Dermis microvascular lymphatic vessel endothelial cell (primary cell): ENCODE data around the gene MPV17. TPM values are rescaled to one million over a fixed set of nuclear protein-coding genes. Genes with fewer than 3 reads are reported as not detected.
"Not testable (repeated sequence)": the region's sequence is repeated elsewhere in the genome, so short reads cannot be mapped to it uniquely, and the experiment has no call there.

ENCODE experiments used
- DNase-seq, 2 donors: peaks; one replicate each; pipeline versions ENCODE4 v3.0.0 to v3.0.0-alpha.2; 2010; ENCODE audit warnings: low read depth in 2 of 2
- total RNA-seq: library from RNA; depleted of rRNA; stranded (reverse); fragments of >200 nt; gene quantifications from 2 replicates; pipeline ENCODE4 v1.2.1, GENCODE V29; 2014

MPV17 gene
- total RNA-seq, 1 donor from 2014 or later: 40.4 TPM

DNA sequence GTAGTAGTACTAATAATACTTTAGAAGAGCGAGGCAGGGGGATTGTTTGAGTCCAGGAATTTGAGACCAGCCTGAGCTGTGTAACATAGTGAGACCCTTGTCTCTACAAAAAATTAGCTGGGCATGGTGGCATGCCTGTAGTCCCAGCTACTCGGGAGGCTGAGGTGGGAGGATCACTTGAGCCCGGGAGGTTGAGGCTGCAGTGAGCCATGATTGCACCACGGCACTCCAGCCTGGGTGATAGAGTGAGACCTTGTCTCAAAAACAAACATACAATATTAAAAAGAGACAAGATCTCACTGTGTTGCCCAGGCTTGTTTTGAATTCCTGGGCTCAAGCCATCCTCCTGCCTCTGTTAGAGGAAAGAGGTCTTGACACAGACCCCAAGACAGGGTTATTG lies 22.3 kb downstream of the MPV17 start:
- not testable (repeated sequence) for DNase-seq

DNA sequence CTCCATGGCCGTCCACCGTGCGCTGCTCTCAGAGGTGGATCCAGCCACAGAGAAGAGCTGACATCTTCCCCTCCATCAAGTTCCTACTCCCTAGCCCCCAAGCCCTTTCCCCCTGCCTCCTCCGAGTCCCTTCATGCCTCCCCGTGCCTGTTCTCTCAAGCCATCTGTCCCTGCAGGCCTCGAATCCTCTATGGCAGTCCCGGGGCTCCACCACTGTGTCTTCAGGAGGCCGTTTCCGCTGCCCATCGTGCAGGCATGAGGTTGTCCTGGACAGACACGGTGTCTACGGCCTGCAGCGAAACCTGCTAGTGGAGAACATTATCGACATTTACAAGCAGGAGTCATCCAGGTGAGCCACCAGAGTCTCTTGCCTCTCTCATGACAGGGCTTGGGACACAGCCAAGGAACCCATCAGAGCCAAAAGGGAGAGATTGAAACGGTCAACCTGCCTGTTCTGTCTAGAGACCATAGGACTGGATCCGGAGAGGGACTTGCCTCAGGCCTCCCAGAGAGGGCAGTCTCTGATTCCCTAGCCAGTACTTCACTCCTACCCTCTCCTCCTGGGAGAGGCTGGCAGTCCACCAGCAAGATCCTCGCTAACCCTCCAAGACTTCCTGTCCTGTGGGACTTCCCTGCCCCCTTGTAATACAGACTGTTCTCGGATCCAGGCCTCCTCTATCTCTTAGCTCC lies 24.4 kb downstream of the MPV17 start:
- no peak for DNase-seq

DNA sequence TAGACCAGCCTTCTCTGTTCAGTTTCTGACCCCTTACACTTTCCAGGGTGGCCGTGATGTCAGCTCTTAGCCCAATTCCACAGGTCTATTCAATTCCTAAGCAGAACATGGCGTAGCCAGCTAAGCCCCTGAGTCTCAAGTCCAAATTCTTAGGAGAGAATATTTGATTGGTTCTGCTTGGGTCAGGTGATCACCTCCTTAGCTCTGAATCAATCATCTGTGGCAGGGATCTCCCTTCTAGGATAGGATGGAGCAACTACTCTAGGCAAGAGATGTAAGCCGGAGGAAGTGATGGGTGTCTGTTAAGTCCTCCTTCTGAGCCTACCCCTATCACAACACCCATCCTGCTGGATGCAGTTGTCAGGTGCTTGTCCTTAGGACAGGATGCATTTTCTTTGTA lies 25.7 kb downstream of the MPV17 start:
- DNase-seq: no peak

DNA sequence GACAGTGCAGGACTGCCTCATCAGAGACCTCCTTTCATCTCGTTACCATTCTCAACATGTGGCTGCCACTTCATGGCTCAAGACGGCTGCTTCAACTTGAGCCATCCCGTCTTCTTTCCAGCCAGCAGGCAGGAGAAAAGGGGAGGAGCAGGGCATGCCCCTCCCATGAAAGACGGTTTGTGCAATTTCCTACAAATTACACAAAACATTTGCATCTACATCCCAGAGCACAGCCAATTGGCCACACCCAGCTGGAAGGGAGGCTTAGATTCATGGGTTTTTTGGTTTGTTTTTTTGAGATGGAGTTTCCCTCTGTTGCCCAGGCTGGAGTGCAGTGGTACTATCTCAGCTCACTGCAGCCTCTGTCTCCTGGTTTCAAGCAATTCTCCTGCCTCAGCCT lies 26.4 kb downstream of the MPV17 start:
- no peak for DNase-seq

DNA sequence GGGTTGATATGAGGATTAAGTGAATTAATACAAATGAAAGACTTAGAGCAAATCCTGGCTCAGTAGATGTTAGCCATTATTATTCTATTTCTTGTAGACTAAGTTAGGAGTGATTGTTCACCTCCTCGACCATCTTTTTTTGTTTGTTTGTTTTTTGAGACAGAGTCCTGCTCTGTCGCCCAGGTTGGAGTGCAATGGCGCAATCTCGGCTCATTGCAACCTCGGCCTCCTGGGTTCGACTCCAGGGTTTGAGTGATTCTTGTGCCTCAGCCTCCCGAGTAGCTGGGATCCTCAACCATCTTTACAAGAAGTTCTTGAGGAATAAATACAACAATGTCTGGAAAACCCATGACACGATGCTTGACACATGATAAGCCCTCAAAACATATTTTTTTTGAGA lies 28.0 kb downstream of the MPV17 start:
- DNase-seq: no peak

DNA sequence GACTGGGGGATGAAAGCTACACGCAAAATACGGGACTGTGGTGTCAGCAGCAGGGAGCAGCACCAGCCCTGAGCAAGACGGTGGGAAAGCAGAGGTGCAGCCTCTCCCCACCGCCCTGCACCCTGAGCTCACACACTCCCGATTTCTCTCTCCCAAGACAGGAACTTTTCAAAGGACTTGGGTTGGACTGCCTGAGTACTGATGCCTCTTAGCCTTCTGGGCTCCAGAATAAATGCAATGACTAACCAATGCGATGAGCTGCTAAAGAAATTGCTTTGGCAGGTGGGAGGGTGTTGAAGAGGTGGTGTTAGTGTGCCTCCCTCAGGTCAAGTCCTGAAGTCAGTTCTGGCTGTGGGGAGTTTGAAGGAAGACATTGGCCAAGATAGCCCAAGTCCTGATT lies 31.0 kb downstream of the MPV17 start:
- peak in 1 of 2 donors; percentile 20 for DNase-seq

DNA sequence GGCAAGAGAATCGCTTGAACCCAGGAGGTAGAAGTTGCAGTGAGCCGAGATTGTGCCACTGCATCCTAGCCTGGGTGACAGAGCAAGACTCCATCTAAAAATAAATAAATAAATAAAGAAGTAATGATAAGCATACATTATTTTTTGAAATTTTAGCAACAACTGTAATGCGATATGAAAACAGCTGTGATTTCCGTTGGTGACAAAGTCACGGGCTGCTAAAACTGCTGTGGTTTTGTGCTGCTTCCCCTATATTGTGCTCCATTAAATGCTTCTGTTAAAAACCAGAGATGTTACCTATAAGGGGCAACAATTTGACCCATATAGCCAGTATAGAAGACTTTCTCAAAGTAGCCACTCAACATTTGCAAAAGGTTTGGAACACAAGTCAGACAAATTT lies 32.3 kb downstream of the MPV17 start:
- DNase-seq: no peak

DNA sequence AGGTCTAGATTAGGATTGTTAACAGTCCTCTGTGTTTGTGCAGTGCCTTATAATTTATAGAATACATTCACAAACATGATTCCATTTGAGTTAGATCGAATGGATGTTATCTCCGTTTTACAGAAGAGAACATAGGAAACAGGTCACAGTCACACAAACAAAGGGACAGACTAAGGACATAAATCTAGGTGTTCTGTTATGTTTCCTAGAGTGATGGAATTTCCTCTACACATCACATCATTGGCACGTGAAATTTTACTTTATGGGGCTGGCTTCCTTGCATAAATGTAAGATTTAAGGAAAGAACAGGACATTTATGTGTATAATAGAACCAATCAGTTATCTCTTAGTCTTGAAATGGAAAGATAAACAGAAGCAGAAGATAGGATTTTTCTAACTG lies 34.3 kb downstream of the MPV17 start:
- DNase-seq: peak; percentile 93 to 94

DNA sequence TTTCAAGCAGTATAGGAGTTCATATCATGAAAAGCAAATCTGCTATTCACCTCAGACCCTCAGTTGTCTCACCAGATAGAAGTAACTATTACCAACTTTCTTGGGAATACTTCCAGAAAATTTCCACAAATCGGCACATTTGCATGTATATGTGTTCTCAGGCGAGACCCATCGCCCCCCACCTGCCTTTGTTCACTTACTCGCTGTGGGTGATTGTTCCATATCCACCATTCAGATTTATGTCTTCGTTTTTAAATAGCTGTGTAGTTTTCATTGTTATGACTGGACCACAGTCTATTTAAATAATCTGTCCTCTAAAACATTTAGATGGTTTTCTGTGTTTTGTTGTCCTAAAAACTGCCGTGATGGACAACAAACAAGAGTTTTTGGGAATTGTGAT lies 37.4 kb downstream of the MPV17 start:
- no peak for DNase-seq

DNA sequence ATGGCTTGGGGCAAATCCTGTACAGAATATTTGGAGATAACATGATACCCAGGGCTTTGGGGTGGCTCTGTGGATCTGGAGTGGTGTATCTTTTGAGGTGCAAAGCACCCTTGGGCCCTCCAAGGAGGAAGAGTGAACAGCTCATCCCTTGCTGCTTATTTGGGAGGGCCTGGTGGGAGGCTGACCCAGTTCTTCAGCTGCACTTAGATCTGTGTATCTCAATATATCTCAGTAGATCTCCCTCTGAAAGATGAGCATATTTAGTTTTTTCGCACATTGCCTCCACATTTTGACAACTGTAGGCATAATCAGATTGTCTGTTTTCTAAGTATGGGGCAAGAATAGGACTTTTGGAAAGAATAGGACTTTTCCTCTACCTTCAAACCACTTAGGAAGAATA lies 37.9 kb downstream of the MPV17 start:
- no peak for DNase-seq

DNA sequence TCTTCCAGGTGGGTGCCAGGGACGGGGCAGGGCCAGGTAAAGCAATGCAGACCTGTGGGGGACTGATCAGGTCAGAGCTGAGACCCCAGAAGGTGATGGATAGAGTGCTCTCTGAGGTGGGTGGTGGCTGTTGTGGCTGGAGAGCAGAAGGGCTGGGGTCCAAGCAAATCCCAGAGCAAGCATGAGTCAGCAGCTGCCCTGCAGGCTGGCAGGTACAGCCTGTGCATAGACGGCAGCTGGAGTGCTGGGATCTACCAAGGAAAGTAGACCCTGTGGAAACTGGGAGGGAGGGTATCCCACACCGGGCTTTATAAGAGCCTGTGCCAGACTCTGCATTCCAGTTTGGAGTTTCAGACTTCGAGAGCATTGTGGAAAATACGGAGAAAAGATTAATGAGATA lies 40.0 kb downstream of the MPV17 start:
- DNase-seq: peak in 1 of 2 donors; percentile 37

DNA sequence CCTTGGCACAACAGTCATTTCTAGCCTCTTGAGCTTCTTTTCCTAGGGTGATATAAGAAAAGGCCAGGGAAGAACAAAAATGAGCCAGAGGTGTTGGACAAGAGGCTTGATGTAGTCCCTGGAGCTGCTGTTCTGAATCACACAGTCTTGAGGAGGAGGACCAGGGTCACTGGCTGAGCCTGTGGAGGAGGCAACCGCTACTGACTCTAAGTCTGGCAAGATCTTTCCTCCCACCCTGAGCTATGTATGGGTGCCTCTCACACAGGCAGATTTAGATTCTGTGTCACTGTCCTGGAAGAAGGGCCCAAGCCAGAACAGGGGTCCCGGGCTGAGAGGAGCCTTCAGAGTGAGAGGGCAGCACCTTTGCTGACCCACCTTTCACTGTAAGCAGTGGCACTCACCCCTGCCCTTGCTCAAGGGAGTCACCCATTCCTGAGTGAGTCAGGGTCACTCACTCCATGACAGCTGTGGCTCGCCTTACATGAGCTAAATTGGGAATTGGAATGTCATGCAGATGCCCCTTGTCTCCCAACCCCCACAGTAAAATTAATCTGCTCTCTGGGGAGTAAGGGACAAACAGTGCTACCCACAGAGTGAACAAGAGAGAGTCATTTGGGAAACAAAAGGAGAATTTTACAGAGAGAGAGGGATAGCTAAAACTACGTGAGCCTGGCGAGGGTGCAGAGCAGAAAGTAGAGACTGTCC lies 40.9 kb downstream of the MPV17 start, which contains the start of gene TRIM54:
Gene TRIM54 (plus strand): TSS at position 575 of the 705 bp plus-strand sequence. CDS start 303 bp downstream, outside the sequence.
- DNase-seq: no peak

DNA sequence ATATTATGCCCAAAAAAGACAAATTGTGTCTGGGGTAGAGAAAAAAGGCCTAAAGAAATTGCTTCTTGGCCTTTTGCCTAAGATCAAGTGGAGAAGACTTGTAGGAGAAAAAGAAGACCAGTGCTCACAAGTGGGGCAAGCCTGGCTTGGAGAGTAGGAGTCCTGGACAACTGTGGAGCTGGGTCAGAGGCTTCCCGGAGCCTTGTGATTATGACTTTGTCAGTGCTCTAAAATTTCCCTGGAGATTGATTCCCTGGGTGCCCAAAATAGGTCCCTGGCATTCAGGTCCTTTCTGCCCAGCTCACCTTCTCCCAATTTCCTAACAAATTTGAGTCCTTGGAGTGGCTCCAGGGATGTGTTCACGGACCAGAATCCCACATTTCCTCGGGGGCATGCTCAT lies 41.5 kb downstream of the MPV17 start:
- no peak for DNase-seq

DNA sequence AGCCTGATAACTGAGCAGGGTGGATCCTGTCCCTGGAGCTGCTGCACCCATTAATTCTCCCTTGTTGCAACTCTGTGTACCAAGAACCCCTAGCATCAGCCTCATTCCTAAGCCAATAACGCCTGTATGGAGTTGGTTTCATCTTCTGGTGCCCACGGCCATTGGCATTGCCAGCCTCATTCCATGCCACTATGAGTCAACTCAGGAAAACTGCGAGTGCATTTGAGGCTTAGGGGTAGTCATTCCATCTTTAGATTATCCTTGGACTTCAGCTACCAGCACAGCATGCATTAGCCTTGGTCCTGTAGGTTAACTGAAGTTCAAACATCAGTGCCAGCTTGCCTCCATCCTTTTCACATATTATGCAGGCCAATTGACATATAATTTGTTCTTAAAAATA lies 42.1 kb downstream of the MPV17 start:
- no peak for DNase-seq

DNA sequence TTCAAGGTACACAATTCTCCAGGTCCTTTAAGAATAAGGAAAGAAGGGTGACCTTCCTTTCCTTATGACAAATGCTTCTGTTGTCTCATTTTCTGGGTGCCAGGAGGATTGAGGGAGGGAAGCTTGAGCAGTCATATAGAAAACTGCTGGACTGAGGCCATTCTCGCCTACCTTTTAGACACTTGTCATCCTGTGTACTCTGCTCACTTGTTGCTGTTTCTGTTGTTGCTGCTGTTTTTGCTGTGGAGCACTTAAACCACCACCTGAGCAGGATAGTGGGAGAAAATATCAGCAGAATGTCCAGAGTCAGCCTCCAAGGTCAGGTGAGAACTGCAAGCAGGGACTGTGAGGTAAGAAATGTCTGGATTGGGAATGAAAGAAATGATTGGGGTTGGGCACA lies 44.9 kb downstream of the MPV17 start:
- no peak for DNase-seq

DNA sequence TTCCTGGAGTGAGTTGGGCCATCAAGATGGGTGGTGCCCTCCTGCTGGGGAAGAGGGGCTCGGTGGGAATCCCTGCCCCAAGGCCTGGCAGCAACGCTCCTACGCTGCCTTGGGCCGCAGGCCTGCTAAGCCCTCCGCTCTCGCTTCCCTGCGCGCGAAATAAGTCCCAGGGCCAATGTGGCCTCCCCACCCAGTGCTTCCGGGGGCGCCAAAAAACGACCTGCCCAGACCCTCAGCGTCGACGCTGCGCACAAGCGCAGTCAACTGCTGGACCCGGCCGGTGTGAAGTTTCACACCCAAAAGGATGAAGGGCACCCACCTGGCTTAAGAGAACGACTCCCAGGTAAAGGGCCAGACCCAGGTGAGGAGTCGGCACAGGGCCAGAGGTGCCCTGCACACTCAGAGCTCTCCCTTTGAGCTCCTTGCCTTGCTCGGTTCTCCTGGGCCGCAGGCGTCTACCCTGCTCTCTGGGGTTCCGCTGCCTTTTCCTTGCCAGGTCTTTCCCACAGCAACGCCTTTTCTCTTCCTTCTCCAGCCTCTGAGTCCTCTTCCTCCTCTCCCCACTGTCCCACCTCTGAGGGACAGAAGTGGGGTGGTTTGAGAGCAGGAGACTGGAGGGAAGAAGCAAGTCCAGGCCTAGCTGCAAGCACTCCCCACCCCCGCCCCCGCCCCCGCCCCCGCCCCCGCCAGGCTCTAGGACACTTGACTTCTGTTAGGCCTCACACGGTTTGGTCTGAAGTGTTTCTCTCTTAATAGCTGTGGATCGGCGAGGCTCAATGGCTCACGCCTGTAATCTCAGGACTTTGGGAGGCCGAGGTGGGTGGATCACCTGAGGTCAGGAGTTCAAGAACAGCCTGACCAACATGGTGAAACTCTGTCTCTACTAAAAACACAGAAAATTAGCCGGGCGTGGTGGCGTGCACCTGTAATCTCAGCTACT lies 47.4 kb downstream of the MPV17 start, which contains the start of gene DNAJC5G:
Gene DNAJC5G (plus strand): TSS at position 223 of the 940 bp plus-strand sequence. CDS start 1,296 bp downstream, outside the sequence.
- DNase-seq: no peak

DNA sequence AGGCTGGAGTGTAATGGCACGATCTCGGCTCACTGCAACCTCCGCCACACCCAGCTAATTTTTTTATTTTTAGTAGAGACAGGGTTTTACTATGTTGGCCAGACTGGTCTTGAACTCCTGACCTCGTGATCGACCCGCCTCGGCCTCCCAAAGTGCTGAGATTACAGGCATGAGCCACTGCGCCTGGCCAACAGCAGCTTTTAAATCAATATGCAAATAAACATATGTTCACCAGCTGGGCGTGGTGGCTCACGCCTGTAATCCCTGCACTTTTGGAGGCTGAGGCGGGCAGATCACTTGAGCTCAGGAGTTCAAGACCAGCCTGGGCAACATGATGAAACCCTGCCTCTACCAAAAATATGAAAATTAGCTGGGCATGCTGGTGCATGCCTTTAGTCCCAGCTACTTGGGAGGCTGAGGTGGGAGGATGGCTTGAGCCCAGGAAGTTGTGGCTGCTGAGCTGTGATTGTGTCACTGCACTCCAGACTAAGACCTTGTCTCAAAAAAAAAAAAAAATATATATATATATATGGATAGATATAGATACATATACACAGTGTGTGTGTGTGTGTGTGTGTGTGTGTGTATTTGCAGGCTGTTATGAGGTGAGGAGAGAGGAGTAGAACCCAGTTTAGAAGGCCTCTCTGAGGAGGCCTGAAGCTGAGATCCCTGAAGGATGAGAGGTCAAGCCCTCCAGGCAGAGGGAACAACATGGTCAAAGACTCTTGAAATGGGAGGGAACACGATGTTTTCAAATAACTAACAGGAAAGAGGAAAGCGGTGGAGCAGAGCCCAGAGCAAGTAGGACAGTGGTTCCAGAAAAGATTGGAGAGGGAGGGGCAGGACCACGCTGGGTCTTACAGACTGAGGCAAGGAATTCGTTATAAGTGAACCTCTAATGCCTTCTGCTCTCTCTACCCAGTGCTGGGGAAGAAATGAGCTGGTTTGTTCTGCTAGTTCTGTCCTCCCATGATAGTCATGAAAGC lies 50.1 kb downstream of the MPV17 start:
- DNase-seq: not testable (repeated sequence)

DNA sequence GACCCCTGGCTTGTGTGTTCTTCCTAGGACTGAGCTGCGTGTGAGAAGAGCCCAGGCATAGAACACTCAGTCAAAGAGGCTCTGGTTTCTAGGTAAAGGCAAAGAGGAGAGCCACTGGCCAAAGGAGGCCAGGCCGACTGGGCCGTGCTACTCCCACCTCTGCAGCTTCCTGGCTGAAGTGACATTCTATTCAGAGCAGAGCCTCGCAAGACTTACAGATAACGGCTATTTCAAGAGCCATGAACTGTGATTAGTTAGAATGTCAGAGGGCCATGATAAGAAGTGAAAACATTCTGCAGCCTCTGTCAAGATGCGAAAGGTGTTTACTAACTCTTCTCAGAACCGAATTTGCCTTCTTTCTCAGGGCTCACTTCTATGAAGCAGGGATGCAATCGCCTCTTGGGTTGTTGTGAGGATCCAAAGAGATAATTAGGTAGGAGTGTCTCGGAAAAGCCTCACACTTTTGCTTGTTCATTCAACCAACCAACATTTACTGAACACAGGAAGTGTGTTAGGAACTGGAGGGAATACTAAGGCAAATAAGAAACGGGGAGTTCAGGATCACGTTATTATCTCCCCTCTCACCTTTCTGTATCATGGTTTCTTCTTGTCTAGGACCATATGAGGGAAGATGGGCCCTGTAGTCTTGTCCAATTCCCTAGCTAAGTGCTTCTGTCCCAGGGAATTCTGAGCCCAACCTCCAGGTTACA lies 51.1 kb downstream of the MPV17 start:
- no peak for DNase-seq

DNA sequence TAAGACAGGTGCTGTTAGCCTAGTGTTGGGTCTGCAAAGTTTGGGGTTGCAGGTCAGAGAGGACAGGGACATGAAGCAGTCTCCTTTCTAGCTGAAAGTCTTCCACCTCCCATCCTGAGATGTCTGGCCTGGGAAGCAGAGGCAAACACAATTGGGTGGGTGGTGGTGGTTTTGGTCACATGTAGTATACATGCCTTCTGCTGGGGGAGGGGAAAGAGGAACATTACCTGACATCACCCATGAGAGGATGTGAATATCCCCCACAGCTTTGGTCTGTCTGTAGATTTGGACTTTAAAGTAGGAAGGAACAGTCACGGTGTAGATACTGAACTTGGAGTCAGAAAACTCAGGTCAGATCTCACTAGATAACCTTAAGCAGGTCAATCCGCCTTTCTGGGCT lies 52.2 kb downstream of the MPV17 start:
- no peak for DNase-seq

DNA sequence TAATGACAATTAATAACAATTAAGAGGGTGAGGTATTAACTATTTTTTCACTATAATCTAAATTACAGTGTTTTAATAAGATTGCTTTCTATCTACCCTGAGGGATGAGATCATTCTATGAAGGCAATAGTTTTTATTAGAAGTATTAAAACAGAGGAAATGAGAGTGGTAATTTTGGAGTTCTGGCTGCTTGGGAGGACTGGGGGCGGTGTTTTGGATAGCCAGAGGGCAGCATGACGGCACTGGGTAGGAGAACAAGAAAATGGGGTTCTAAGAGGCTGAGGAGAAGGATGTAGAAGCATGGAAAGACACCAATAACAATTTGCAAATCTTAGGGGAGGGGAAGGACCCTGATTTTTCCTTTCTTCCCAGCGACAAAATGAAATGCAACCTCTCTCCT lies 52.8 kb downstream of the MPV17 start:
- DNase-seq: no peak
